H1 (cell line): ENCODE data around the gene BTN1A1. TPM values are rescaled to one million over a fixed set of nuclear protein-coding genes. Genes with fewer than 3 reads are reported as not detected.

Source experiments
- BRCA1 ChIP-seq: IDR thresholded peaks from 2 replicates; pipeline ENCODE4 v1.6.1; 2012; ENCODE audit warnings: low read depth, low read length, improper control_type of control experiment
- JUN ChIP-seq: IDR thresholded peaks from 2 replicates; pipeline ENCODE4 v1.6.1; 2011; ENCODE audit warnings: low read depth, mild to moderate bottlenecking, improper control_type of control experiment, low read length
- PHF8 ChIP-seq: fragments of 200-600 bp; sonication (generic); conservative IDR thresholded peaks from 2 replicates; pipeline ENCODE4 v1.7.1; 2012; ENCODE audit warnings: low read depth, mild to moderate bottlenecking, inconsistent platforms, low read length, moderate library complexity
- POLR2AphosphoS5 ChIP-seq: IDR thresholded peaks from 2 replicates; pipeline ENCODE4 v1.6.1; 2011; ENCODE audit warnings: low read depth, low read length
- RXRA ChIP-seq: IDR thresholded peaks from 2 replicates; pipeline ENCODE4 v1.6.1; 2011; ENCODE audit warnings: low read depth, mild to moderate bottlenecking, low read length, moderate library complexity; ENCODE audit not compliant: insufficient read depth
- SAP30 ChIP-seq: fragments of 300-600 bp; sonication (generic); IDR thresholded peaks from 2 replicates; pipeline ENCODE4 v1.7.1; 2012; ENCODE audit warnings: low read length, moderate library complexity, mild to moderate bottlenecking, inconsistent platforms; ENCODE audit not compliant: insufficient read depth, insufficient replicate concordance
- SIRT6 ChIP-seq: IDR thresholded peaks from one replicate; pipeline ENCODE4 v1.7.1; 2012; ENCODE audit warnings: low read length, inconsistent platforms
- SRF ChIP-seq: IDR thresholded peaks from 2 replicates; pipeline ENCODE4 v1.6.1; 2011; ENCODE audit warnings: mild to moderate bottlenecking, low read depth, low read length, moderate library complexity
- TCF12 ChIP-seq: IDR thresholded peaks from 2 replicates; pipeline ENCODE4 v1.6.1; 2011; ENCODE audit warnings: low read depth, mild to moderate bottlenecking, low read length
- polyA plus RNA-seq, 7 experiments: library from polyadenylated mRNA; depleted of rRNA in 3 of 7; stranded (reverse) in 5 of 7; unstranded in 2 of 7; fragments of >200 nt in 5 of 7; fragments of 200-250 nt in 2 of 7; gene quantifications; 1 replicate in 5 of 7; 2 replicates in 1 of 7; 4 replicates in 1 of 7; pipeline versions ENCODE4 v1.2.1 to v1.2.3, GENCODE V29; 2011 to 2013; ENCODE audit warnings: missing spikeins in 2 of 7, mixed read lengths in 2 of 7
- total RNA-seq: library from RNA; stranded (reverse); fragmentation: NEBNext Ultra II Directional; extraction: Animal tissue kit (Norgen Biotek cat#: 25700); gene quantifications from 2 replicates; pipeline ENCODE4 v1.2.1, GENCODE V29; 2021
- TF ChIP-seq, protein P1 (sequence below): fragments of 300-600 bp; sonication (generic); IDR thresholded peaks from 2 replicates; pipeline ENCODE4 v1.7.1; 2012; ENCODE audit warnings: low read length, moderate library complexity, mild to moderate bottlenecking, inconsistent platforms; ENCODE audit not compliant: insufficient replicate concordance

Gene BTN1A1
- total and polyA plus RNA-seq, 2 of the 8 experiments (the other 6 are each of a cell fraction or from before 2014, with no cell fraction given): 0.28 to 0.35 TPM

DNA sequence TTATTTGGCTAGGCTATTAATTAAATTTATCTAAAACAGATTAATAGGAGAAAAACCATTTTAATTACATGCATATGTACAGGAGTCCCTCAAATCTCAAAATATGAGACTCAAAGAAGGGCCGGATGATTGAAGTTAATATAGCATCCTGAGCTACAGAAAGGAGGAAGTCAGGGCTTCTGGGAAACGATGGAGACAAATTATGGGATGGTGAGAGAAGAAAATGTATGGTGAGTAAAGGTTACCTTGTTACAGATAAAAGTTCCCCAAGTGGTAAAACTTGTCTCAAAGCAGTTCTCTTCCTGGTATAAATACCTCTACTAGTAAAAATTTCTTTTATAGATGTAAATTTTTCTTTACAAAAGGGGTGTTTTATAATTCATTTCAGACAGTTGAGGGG is 15.9 kb upstream of the BTN1A1 start (continued):
- TF ChIP-seq, protein P1, sequence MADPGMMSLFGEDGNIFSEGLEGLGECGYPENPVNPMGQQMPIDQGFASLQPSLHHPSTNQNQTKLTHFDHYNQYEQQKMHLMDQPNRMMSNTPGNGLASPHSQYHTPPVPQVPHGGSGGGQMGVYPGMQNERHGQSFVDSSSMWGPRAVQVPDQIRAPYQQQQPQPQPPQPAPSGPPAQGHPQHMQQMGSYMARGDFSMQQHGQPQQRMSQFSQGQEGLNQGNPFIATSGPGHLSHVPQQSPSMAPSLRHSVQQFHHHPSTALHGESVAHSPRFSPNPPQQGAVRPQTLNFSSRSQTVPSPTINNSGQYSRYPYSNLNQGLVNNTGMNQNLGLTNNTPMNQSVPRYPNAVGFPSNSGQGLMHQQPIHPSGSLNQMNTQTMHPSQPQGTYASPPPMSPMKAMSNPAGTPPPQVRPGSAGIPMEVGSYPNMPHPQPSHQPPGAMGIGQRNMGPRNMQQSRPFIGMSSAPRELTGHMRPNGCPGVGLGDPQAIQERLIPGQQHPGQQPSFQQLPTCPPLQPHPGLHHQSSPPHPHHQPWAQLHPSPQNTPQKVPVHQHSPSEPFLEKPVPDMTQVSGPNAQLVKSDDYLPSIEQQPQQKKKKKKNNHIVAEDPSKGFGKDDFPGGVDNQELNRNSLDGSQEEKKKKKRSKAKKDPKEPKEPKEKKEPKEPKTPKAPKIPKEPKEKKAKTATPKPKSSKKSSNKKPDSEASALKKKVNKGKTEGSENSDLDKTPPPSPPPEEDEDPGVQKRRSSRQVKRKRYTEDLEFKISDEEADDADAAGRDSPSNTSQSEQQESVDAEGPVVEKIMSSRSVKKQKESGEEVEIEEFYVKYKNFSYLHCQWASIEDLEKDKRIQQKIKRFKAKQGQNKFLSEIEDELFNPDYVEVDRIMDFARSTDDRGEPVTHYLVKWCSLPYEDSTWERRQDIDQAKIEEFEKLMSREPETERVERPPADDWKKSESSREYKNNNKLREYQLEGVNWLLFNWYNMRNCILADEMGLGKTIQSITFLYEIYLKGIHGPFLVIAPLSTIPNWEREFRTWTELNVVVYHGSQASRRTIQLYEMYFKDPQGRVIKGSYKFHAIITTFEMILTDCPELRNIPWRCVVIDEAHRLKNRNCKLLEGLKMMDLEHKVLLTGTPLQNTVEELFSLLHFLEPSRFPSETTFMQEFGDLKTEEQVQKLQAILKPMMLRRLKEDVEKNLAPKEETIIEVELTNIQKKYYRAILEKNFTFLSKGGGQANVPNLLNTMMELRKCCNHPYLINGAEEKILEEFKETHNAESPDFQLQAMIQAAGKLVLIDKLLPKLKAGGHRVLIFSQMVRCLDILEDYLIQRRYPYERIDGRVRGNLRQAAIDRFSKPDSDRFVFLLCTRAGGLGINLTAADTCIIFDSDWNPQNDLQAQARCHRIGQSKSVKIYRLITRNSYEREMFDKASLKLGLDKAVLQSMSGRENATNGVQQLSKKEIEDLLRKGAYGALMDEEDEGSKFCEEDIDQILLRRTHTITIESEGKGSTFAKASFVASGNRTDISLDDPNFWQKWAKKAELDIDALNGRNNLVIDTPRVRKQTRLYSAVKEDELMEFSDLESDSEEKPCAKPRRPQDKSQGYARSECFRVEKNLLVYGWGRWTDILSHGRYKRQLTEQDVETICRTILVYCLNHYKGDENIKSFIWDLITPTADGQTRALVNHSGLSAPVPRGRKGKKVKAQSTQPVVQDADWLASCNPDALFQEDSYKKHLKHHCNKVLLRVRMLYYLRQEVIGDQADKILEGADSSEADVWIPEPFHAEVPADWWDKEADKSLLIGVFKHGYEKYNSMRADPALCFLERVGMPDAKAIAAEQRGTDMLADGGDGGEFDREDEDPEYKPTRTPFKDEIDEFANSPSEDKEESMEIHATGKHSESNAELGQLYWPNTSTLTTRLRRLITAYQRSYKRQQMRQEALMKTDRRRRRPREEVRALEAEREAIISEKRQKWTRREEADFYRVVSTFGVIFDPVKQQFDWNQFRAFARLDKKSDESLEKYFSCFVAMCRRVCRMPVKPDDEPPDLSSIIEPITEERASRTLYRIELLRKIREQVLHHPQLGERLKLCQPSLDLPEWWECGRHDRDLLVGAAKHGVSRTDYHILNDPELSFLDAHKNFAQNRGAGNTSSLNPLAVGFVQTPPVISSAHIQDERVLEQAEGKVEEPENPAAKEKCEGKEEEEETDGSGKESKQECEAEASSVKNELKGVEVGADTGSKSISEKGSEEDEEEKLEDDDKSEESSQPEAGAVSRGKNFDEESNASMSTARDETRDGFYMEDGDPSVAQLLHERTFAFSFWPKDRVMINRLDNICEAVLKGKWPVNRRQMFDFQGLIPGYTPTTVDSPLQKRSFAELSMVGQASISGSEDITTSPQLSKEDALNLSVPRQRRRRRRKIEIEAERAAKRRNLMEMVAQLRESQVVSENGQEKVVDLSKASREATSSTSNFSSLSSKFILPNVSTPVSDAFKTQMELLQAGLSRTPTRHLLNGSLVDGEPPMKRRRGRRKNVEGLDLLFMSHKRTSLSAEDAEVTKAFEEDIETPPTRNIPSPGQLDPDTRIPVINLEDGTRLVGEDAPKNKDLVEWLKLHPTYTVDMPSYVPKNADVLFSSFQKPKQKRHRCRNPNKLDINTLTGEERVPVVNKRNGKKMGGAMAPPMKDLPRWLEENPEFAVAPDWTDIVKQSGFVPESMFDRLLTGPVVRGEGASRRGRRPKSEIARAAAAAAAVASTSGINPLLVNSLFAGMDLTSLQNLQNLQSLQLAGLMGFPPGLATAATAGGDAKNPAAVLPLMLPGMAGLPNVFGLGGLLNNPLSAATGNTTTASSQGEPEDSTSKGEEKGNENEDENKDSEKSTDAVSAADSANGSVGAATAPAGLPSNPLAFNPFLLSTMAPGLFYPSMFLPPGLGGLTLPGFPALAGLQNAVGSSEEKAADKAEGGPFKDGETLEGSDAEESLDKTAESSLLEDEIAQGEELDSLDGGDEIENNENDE: no peak
- TF ChIP-seq JUN: no peak
- no peak for TF ChIP-seq SAP30
- TF ChIP-seq TCF12: no peak
- no peak for TF ChIP-seq POLR2AphosphoS5
- TF ChIP-seq BRCA1: no peak
- no peak for TF ChIP-seq SIRT6
- no peak for TF ChIP-seq SRF
- no peak for TF ChIP-seq PHF8
- no peak for TF ChIP-seq RXRA
